Ishikawa (cell line): ENCODE results near the gene VEPH1.

ENCODE experiments used
- EP300 ChIP-seq: IDR thresholded peaks from 2 replicates; pipeline ENCODE4 v1.6.1; 2012; ENCODE audit warnings: borderline replicate concordance
- FOXM1 ChIP-seq: IDR thresholded peaks from 2 replicates; pipeline ENCODE4 v1.6.1; 2012; ENCODE audit warnings: low read depth, borderline replicate concordance
- RAD21 ChIP-seq: IDR thresholded peaks from 2 replicates; pipeline ENCODE4 v1.6.1; 2012; ENCODE audit warnings: low read depth
- TAF1 ChIP-seq: IDR thresholded peaks from 2 replicates; pipeline ENCODE4 v1.6.1; 2012; ENCODE audit warnings: low read depth, mild to moderate bottlenecking
- TF ChIP-seq, protein P1 (sequence below): IDR thresholded peaks from 2 replicates; pipeline ENCODE4 v1.6.1; 2012
- TF ChIP-seq, protein P2 (sequence below): IDR thresholded peaks from 2 replicates; pipeline ENCODE4 v1.6.1; 2012; ENCODE audit warnings: low read depth, mild to moderate bottlenecking

DNA sequence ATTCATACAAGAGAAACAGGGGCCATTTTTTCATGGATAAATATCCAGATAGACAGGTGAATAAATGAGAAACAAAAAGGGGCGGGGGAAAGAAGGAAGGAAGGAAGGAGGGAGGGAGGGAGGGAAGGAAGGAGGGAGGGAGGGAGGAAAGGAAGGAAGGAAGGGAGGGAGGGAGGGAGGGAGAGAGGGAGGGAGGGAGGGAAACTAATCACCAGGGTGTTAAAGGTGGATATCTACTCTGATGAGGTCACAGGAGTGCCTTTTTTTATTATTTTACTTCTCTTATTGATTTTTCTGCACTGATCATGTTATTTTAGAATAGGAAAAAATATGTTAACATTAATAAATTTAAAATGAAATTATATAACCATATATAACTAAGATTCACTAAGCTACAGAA, 10.4 kb upstream of the VEPH1 start:
- TF ChIP-seq FOXM1 = no peak
- TF ChIP-seq, protein P1, sequence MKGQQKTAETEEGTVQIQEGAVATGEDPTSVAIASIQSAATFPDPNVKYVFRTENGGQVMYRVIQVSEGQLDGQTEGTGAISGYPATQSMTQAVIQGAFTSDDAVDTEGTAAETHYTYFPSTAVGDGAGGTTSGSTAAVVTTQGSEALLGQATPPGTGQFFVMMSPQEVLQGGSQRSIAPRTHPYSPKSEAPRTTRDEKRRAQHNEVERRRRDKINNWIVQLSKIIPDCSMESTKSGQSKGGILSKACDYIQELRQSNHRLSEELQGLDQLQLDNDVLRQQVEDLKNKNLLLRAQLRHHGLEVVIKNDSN = no peak
- no peak for TF ChIP-seq EP300
- no peak for TF ChIP-seq TAF1
- no peak for TF ChIP-seq RAD21
- TF ChIP-seq, protein P2, sequence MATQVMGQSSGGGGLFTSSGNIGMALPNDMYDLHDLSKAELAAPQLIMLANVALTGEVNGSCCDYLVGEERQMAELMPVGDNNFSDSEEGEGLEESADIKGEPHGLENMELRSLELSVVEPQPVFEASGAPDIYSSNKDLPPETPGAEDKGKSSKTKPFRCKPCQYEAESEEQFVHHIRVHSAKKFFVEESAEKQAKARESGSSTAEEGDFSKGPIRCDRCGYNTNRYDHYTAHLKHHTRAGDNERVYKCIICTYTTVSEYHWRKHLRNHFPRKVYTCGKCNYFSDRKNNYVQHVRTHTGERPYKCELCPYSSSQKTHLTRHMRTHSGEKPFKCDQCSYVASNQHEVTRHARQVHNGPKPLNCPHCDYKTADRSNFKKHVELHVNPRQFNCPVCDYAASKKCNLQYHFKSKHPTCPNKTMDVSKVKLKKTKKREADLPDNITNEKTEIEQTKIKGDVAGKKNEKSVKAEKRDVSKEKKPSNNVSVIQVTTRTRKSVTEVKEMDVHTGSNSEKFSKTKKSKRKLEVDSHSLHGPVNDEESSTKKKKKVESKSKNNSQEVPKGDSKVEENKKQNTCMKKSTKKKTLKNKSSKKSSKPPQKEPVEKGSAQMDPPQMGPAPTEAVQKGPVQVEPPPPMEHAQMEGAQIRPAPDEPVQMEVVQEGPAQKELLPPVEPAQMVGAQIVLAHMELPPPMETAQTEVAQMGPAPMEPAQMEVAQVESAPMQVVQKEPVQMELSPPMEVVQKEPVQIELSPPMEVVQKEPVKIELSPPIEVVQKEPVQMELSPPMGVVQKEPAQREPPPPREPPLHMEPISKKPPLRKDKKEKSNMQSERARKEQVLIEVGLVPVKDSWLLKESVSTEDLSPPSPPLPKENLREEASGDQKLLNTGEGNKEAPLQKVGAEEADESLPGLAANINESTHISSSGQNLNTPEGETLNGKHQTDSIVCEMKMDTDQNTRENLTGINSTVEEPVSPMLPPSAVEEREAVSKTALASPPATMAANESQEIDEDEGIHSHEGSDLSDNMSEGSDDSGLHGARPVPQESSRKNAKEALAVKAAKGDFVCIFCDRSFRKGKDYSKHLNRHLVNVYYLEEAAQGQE = no peak
